PC-3 (cell line): Measurements from ENCODE around the gene CUEDC1. TPM values are rescaled to one million over a fixed set of nuclear protein-coding genes. Genes with fewer than 3 reads are reported as not detected.

Experiments used
- ATAC-seq: fragments of 200-7000 bp; cut with Tn5 transposase; 2 replicates; pipeline ENCODE4 v1.9.1; 2020; ENCODE audit warnings: mild to moderate bottlenecking, moderate library complexity
- BruUV-seq: library from RNA; stranded (reverse); fragments of 400-500 nt; replicated peaks from 2 replicates; lab custom pipeline; 2021; lab: Mats Ljungman, UMichigan
- CTCF ChIA-PET: fragments of 300-600 bp; sonication (Branson Sonifier 250); formaldehyde crosslinking; loops from one replicate; lab custom pipeline; 2022; ENCODE audit warnings: antibody characterized with exemption; lab: Charles Lee
- POLR2A ChIA-PET: fragments of 300-600 bp; sonication (Branson Sonifier 250); formaldehyde crosslinking; loops from one replicate; lab custom pipeline; 2022; ENCODE audit warnings: antibody characterized with exemption; ENCODE audit not compliant: unreplicated experiment; lab: Charles Lee
- DNase-seq: peaks from one replicate; pipeline ENCODE4 v3.0.0-alpha.2; 2015
- H2AFZ ChIP-seq: fragments of 300-600 bp; sonication (generic); 2 replicates; pipeline ENCODE4 v1.6.0; 2016; ENCODE audit warnings: antibody characterized with exemption, low read length
- H3F3A ChIP-seq: fragments of 300-600 bp; sonication (generic); one replicate; pipeline ENCODE4 v1.6.0; 2017; ENCODE audit warnings: antibody characterized with exemption, low read length, control low read depth, mild to moderate bottlenecking; ENCODE audit not compliant: unreplicated experiment
- H3K27ac ChIP-seq: fragments of 300-600 bp; sonication (generic); 2 replicates; pipeline ENCODE4 v1.5.1; 2016; ENCODE audit warnings: mild to moderate bottlenecking, low read length
- H3K27me3 ChIP-seq: fragments of 300-600 bp; sonication (generic); 2 replicates; pipeline ENCODE4 v1.6.1; 2016; ENCODE audit warnings: low read length, mixed read lengths
- H3K36me3 ChIP-seq: fragments of 300-600 bp; sonication (generic); 2 replicates; pipeline ENCODE4 v1.6.1; 2016; ENCODE audit warnings: low read depth, mixed run types, low read length, mixed read lengths
- H3K4me1 ChIP-seq: fragments of 300-600 bp; sonication (generic); 2 replicates; pipeline ENCODE4 v1.5.1; 2016; ENCODE audit warnings: low read length; ENCODE audit not compliant: insufficient read depth
- H3K4me2 ChIP-seq: fragments of 300-600 bp; sonication (generic); 2 replicates; pipeline ENCODE4 v1.6.0; 2016; ENCODE audit warnings: low read length
- H3K4me3 ChIP-seq: fragments of 300-600 bp; sonication (generic); 2 replicates; pipeline ENCODE4 v1.5.1; 2016; ENCODE audit warnings: mild to moderate bottlenecking, low read length, mixed read lengths
- H3K79me2 ChIP-seq: fragments of 300-600 bp; sonication (generic); 2 replicates; pipeline ENCODE4 v1.6.1; 2017; ENCODE audit warnings: low read length, mixed read lengths
- H3K9ac ChIP-seq: fragments of 300-600 bp; sonication (generic); 2 replicates; pipeline ENCODE4 v1.6.0; 2016; ENCODE audit warnings: mild to moderate bottlenecking, low read length
- H3K9me2 ChIP-seq: fragments of 300-600 bp; sonication (generic); replicated peaks from 2 replicates; pipeline ENCODE4 v1.6.1; 2016; ENCODE audit warnings: mixed run types, low read length, mixed read lengths
- H3K9me3 ChIP-seq: fragments of 300-600 bp; sonication (generic); 2 replicates; pipeline ENCODE4 v1.6.1; 2016; ENCODE audit warnings: low read length, mixed read lengths
- H4K20me1 ChIP-seq: fragments of 300-600 bp; sonication (generic); 2 replicates; pipeline ENCODE4 v1.6.1; 2016; ENCODE audit warnings: low read length, mixed read lengths
- EZH2 ChIP-seq: fragments of 300-600 bp; sonication (generic); IDR thresholded peaks from one replicate; pipeline ENCODE4 v1.6.1; 2017; ENCODE audit warnings: antibody characterized with exemption, mild to moderate bottlenecking, low read length; ENCODE audit not compliant: unreplicated experiment
- EZH2phosphoT487 ChIP-seq: fragments of 300-600 bp; sonication (generic); IDR thresholded peaks from 2 replicates; pipeline ENCODE4 v1.6.1; 2018; ENCODE audit warnings: mild to moderate bottlenecking, antibody characterized with exemption, low read length, borderline replicate concordance
- intact Hi-C: fragments of 100-400 bp; cut with micrococcal nuclease; formaldehyde crosslinking; loops from 2 replicates; pipeline ENCODE4 v1.9.0; 2023
- total RNA-seq: library from RNA; depleted of rRNA; stranded (reverse); fragments of >200 nt; gene quantifications from 2 replicates; pipeline ENCODE4 v1.2.3, GENCODE V29; 2014
- TF ChIP-seq, protein P1 (sequence below): fragments of 300-600 bp; sonication (generic); conservative IDR thresholded peaks from 2 replicates; pipeline ENCODE4 v1.5.1; 2017; ENCODE audit warnings: antibody characterized with exemption, low read depth, mild to moderate bottlenecking, low read length

The CUEDC1 gene
- total RNA-seq, 1 experiment from 2014 or later = 31.6 TPM

DNA sequence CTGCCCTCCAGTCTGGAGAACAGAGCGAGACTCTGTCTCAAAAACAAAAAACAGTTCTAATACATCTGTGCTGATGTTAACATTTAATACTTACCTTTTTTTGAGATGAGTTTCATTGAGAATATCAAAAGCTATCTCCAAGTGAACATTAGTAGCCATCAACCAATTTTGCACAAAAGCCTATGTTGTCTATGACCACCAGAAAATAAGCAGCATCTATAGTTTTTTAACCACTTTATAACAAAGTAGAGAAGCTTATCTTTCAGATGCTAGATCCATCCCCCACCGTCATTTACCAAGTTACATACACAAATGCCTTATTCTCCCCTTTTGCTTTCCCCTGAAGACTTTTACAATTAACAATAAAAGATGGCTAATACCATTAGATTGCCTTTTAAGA is 47.8 kb upstream of the CUEDC1 start:
- no peaks in the 10 kb centered on the region for H3K9me3 ChIP-seq
- intact Hi-C loops = no loop called here
- H2AFZ ChIP-seq = no peak overlapping the region
- ChIA-PET CTCF (no interaction called here), POLR2A (interaction anchor here (0.6 kb wide), 1 partner anchor 140 kb away, joined by 3 read pairs; no protein-coding TSS in a partner anchor)
- no peak for DNase-seq
- H3K27me3 ChIP-seq = no peaks in the 10 kb centered on the region
- H3K4me2 ChIP-seq = peak overlapping the region; percentile 95
- ATAC-seq = no peak
- BruUV-seq = no TSS peak
- peaks cover 38% of the 10 kb centered on the region for H3F3A ChIP-seq
- TF ChIP-seq EZH2phosphoT487 (no peak), EZH2 (no peak)
- TF ChIP-seq, protein P1, sequence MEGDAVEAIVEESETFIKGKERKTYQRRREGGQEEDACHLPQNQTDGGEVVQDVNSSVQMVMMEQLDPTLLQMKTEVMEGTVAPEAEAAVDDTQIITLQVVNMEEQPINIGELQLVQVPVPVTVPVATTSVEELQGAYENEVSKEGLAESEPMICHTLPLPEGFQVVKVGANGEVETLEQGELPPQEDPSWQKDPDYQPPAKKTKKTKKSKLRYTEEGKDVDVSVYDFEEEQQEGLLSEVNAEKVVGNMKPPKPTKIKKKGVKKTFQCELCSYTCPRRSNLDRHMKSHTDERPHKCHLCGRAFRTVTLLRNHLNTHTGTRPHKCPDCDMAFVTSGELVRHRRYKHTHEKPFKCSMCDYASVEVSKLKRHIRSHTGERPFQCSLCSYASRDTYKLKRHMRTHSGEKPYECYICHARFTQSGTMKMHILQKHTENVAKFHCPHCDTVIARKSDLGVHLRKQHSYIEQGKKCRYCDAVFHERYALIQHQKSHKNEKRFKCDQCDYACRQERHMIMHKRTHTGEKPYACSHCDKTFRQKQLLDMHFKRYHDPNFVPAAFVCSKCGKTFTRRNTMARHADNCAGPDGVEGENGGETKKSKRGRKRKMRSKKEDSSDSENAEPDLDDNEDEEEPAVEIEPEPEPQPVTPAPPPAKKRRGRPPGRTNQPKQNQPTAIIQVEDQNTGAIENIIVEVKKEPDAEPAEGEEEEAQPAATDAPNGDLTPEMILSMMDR = no peak
- H3K27ac ChIP-seq = no peak overlapping the region
- H3K9ac ChIP-seq = no peak overlapping the region; the same call in 1 of the 2 replicates
- H3K4me1 ChIP-seq = peaks cover 30% of the 10 kb centered on the region
- H4K20me1 ChIP-seq = peaks cover 65% of the 10 kb centered on the region
- H3K9me2 ChIP-seq = no peaks in the 10 kb centered on the region
- peak overlapping the region; percentile 96 for H3K4me3 ChIP-seq
- peaks cover 61% of the 10 kb centered on the region for H3K79me2 ChIP-seq
- peaks cover 76% of the 10 kb centered on the region for H3K36me3 ChIP-seq

DNA sequence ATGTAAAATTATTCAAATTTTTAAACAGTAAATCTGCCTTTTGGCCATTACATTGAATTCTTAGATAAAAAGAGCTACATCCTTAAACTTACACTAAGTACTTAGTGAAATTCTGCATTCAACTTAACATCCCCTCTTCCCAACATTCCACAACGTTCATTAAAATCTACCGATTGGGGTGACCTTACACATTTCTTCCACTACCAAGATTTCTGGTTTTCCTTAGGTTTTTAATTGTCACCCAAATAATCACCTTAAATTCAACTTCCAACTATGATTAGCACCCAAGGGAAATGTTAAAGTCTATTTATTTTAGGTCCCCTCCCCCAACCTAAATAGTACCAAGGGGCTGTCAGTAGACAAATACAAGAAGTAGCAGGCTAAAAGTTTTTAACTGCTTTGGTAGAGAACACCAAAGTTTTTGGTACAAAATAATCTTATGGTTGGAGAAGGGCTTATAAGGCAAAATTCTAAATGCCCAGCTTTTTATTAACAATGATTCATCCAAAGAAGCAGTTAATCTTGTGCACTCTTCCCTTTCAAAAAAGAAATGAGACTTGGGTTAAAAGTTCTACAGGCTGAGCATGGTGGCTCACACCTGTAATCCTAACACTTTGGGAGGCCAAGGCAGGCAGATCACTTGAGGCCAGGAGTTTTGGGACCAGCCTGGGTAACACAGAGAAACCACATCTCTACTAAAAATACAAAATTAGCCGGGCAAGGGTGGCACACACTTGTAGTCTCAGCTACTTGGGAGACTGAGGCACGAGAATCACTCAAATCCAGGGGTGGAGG is 47.1 kb upstream of the CUEDC1 start:
- H3K9ac ChIP-seq = no peak overlapping the region
- ATAC-seq = no peak
- no peaks in the 10 kb centered on the region for H3K9me2 ChIP-seq
- no peak for DNase-seq
- peaks cover 38% of the 10 kb centered on the region for H3F3A ChIP-seq
- peaks cover 30% of the 10 kb centered on the region for H3K4me1 ChIP-seq
- CTCF ChIA-PET = interaction anchor here (0.6 kb wide), 1 partner anchor 81 kb away, joined by 4 read pairs; the partner anchor contains the start of gene DYNLL2
- peaks cover 80% of the 10 kb centered on the region for H3K36me3 ChIP-seq
- no peaks in the 10 kb centered on the region for H3K9me3 ChIP-seq
- H4K20me1 ChIP-seq = peaks cover 65% of the 10 kb centered on the region
- no TSS peak for BruUV-seq
- TF ChIP-seq EZH2phosphoT487 = no peak
- TF ChIP-seq EZH2 = no peak
- TF ChIP-seq, protein P1 = no peak
- H3K4me3 ChIP-seq = peak overlapping the region; percentile 96; the same call in 1 of the 2 replicates
- H3K27me3 ChIP-seq = no peaks in the 10 kb centered on the region
- peak overlapping the region; percentile 95 for H3K4me2 ChIP-seq
- intact Hi-C loops = no loop called here
- POLR2A ChIA-PET = interaction anchor here (0.6 to 0.7 kb wide), 3 partner anchors 53 to 140 kb away, joined by 3 to 4 read pairs (median 3); no protein-coding TSS in a partner anchor
- H3K27ac ChIP-seq = no peak overlapping the region
- H3K79me2 ChIP-seq = peaks cover 58% of the 10 kb centered on the region
- no peak overlapping the region for H2AFZ ChIP-seq
